HG03520 (cell line): Measurements from ENCODE around the gene GJC1.

Experiments
- ATAC-seq: cut with Tn5 transposase; IDR thresholded peaks from one replicate; pipeline ENCODE4 v1.9.1; 2021; ENCODE audit warnings: mild to moderate bottlenecking, moderate library complexity; ENCODE audit not compliant: unreplicated experiment

Gene GJC1

DNA sequence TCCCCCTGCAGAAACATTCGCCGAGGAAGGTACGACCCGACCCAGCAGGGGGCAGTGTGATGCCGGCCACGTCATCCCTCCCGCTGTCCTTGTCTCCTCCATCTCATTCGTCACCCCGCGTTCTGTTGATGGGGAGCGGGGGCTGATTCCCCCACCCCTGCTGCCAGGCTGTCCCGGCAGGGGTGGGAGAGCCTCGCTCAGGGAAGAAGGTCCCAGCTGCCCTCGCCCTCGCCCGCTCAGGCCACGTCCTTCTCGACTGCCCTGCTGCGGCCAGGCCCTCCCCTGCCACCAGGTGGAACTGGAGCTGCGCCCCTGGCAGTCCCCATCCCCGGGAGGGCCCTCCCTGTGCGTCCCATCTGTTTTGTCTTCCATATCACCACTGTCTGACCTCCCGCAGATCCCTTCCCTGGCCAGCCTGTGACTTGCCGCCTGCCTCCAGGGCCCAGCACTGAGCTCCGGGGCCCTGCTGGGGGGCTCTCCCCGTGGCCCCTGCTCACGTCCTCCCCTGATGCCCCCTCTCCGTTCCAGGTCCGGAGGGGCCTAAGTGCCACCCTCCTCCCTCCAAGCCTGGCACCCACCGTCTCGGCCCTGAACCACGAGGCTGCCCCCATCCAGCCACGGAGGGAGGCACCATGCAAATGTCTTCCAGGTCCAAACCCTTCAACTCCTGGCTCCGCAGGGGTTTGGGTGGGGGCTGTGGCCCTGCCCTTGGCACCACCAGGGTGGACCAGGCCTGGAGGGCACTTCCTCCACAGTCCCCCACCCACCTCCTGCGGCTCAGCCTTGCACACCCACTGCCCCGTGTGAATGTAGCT, 50.7 kb downstream of the GJC1 start:
- ATAC-seq, result no peak

DNA sequence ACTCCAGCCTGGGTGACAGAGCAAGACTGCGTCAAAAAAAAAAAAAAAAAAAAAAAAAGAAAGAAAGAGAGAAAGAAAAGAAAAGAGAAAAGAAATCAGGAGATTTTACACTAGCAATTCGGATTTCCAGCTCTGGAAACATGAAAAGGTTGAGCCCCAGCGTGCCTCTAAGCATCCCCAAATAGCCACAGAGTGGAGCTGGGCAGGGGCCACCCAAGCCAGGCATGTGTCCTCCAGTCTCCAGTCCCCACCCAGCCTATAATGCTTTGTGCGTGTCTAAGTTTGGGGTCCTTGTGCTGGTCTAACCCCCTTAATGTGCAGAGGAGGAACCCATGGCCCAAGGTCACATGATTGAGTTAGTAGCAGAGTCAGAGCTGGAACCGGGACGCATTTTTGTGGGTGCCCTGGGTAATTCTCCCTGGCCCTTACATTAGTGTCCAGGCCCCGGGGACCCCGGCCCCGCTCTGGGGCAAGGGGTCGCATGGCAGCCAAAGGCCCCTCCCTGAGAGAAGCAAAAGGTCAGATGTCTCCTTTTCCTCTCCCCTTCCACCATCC, 51.4 kb downstream of the GJC1 start:
- ATAC-seq, result no peak

DNA sequence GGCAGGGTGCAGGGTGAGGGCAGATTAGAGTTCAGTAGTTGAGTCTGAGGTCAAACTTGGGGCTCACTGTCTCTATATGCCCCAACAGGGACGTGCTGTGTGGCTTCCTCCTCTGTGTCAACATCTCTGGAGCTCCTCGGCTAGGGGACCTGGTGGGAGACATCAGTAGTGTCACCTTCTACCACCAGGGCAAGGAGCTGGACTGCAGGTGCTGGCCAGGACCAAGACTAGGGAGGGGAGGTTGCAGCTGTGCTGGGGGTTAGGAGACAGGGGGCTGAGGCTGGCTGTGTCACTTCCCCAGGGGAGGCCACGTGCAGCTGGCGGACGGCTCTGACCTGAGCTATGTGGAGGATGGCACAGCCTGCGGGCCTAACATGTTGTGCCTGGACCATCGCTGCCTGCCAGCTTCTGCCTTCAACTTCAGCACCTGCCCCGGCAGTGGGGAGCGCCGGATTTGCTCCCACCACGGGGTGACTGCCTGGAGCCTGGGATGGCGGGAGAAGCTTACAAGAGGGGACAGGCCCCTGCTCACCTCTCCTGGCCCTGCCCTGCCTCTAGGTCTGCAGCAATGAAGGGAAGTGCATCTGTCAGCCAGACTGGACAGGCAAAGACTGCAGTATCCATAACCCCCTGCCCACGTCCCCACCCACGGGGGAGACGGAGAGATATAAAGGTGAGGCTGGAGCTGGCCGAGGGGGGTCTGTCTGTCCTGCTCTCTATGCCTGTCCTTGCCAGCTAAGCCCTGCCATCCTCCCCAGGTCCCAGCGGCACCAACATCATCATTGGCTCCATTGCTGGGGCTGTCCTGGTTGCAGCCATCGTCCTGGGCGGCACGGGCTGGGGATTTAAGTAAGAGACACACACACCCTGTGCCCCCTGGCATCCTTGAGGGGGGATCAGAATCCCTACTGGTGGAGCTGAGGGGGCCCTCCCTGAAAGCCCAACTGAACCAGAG, 52.4 kb downstream of the GJC1 start:
- ATAC-seq, result no peak

DNA sequence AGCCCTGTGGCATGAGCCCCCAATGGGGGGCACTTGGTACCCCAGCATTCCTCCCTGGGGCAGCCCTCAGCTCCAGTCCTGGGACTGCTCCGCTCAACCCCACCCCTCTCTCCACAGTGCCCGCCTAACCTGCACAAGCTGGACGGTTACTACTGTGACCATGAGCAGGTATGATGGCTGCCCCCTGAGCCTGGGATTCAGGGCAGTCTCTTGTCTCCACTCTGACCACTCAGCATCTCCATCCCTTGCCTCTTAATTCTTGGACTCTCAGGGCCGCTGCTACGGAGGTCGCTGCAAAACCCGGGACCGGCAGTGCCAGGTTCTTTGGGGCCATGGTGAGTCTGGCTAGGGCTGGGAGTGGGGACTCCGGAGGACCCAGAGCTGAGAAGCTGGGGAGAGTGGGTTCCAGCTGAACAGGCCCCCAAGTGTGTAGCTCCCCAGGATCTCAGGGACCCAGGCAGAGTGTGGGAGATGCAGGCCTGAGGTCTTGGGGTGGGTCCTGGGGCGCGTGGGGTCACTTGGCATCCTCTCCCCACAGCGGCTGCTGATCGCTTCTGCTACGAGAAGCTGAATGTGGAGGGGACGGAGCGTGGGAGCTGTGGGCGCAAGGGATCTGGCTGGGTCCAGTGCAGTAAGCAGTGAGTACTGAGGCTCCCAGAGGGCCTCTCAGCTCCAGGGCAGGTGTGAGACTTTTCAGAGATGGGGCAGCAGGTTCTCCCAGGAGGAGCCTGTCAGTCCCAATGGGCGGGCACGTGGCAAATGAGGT, 53.3 kb downstream of the GJC1 start:
- no peak for ATAC-seq

DNA sequence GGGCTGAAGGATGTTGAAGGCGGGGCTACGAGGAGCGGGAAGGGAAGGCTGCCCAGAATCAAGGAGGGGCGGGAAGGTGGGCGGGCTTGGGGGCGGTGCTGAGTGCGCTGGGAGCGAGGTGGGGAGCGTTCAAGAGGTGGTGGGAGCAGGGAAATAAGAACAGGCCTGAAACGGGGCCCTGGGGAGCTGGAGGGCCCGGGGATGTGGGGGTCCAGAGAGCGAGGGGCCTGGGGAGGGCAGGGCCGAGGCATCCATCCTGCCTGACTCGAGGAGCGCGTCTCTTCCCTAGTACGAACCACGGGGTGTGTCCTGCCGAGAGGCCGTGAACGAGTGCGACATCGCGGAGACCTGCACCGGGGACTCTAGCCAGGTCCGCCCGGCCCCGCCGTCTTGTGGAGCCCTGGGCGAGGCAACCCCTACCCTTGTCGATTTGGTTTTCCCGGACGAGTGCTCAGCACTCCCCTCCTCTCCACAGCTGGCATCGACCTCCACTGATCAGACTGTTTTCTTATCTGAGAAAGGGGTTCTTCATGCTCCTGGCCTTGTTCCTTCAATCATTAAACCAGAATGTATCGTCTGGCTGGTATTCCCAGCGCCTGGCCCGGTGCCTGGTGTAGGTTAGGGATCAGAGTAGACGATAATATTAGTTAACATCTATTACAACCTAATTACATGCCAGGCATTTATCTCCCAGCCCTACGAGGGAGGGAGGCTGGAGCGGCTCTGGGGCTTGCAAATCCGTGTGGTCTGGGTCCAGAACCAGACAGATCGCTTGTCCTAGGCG, 54.1 kb downstream of the GJC1 start:
- no peak for ATAC-seq

GRCh38 chr17:44775136-44775837, 54.8 kb downstream of the GJC1 start:
- ATAC-seq, result peak; percentile 69

DNA sequence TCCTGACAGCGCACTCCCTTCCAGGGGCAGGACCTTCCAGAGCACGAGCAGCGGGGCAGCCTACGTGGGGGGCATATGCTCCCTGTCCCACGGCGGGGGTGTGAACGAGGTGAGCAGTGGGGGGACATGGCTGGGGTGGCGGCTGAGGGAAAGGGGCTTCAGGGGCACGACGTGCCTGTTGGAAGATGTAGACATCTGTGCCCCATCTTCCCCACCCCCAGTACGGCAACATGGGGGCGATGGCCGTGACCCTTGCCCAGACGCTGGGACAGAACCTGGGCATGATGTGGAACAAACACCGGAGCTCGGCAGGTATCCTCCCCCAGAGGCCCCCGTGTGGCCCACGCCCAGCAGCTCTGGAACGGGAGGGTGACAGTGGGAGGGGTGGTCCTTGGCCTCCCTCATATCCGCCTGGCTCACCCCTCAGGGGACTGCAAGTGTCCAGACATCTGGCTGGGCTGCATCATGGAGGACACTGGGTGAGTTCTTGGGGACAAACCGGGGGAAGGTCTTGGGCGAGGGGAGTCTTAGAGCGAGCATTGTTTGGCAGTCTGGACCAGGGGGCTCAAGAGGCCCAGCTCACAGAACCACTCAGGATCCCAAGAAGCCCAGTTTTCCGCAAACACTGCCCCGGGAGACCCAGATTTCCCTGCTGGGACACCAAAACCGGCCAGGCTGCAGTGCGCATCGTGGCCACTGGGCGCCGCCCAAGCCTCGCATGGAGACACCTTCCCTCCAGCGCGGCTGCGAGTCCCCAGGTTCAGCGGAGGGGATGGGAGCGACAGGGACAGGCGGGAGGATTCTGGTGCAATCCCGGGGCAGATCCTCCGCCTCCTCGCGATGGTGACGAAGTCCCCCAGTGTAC, 55.6 kb downstream of the GJC1 start:
- no peak for ATAC-seq

- no peak for ATAC-seq
These were observed 56.9 kb downstream of the GJC1 start for GRCh38 chr17:44773140-44773539.

- no peak for ATAC-seq
These were observed 57.6 kb downstream of the GJC1 start for GRCh38 chr17:44772308-44773045.

- no peak for ATAC-seq
These were observed 59.7 kb downstream of the GJC1 start for GRCh38 chr17:44770166-44770925.

GRCh38 chr17:44769647-44770084, 60.4 kb downstream of the GJC1 start:
- ATAC-seq, result no peak

DNA sequence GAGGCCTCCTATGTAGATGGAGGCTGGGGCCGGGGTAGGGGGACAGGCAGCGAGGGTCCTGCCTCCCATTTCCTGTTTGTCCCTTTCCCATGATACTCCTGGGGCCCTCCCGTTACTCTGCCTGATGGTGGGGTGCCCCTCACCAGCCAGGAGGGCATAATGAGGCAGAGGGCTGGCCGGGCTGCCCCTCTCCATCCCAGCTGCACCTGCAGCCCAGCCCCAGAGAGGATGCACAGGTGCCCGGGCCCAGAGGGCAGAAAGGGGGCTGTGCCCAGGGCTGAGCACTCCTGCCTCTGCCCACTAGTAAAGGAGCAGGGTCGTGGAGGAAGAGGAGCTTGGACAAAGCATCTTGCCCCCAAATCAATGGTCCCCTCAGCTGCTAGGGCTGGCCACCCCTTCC, 60.9 kb downstream of the GJC1 start:
- no peak for ATAC-seq

DNA sequence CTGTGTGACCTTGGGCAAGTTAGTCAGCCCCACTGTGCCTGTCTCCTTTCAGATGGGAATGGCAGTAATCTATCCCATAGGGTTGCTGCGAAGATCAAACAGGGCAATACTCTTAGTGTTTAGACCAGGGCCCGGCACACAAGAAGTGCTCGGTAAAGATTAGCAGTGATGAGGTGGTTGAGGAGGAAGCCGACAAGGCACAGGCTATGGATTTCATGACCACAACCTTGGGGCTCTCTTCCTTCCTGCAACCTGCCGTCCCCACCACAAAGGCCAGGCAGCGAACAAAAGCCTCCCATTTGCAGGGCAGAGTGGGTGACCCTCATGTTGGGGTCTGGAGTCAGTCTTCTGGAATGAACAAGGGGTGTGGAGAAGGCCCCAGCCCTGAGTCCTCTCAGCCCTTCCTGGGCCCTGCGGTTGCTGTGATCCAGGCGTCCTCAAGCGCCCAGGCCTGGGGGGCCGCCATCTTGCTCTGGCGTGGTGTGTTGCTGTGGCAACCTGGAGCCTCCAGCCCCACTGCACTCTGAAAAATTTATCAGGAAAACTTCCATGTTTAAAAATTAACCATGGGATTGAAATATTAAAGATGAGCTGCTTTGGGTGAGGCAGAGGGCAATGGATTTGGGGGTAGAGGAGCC, 61.5 kb downstream of the GJC1 start:
- ATAC-seq, result no peak

GRCh38 chr17:44767493-44767892, 62.6 kb downstream of the GJC1 start:
- no peak for ATAC-seq

DNA sequence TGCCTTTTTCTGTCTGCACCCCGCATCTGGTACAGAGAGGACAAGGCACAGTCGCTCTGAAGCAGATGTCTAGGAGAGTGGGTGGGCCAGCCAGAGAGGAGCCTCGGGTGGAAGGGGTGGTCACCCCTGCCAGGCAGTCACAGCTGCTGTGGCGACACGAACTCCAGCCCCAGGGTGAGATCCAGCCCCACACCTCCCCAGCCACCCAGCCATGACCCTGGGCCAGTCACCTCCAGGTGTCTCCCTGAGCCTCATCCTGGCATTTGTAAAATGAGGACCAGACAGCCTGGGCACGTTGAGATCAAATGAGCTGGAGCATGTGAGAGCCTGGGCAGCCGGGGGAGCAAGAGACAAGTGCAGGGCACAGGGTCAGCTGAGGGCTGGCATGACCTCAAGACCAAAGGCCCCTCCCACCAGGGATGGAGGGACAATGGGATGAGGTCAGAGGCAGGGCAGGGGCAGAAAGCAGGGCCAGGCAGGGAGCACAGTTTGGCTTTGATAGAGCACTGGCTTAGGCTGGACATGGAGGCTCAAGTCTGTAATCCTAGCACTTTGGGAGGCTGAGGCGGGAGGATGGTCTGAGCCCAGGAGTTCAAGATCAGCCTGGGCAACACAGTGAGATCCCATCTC, 63.6 kb downstream of the GJC1 start:
- ATAC-seq, result no peak

- ATAC-seq, result no peak
These were observed 64.1 kb downstream of the GJC1 start for GRCh38 chr17:44765965-44766364.
